CD4-positive, alpha-beta T cell treated with Interleukin-6 at 100 ng/mL for 8 hours (primary cell): ENCODE data around the gene ATP2B3.

Source experiments
- DNase-seq: peaks from one replicate; pipeline ENCODE4 v3.0.0-alpha.2; 2020; ENCODE audit warnings: mixed read lengths, low spot score

The ATP2B3 gene

GRCh38 chrX:153517423-153517822 is at the start of gene ATP2B3:
ATP2B3 (plus strand) TSS chrX:153517642; CDS start chrX:153536248, 18,606 bp downstream.
- DNase-seq: no peak

GRCh38 chrX:153468008-153468580 is 49.3 kb upstream of the ATP2B3 start:
- DNase-seq: no peak

GRCh38 chrX:153469811-153470410 is 47.5 kb upstream of the ATP2B3 start:
- DNase-seq: no peak

- peak; percentile 92 for DNase-seq
Observed at GRCh38 chrX:153470411-153471363, 46.8 kb upstream of the ATP2B3 start, which contains the start of gene HAUS7. HAUS7 (minus strand) TSS chrX:153470576; CDS start chrX:153470557, 19 bp downstream.

GRCh38 chrX:153471663-153472280 is 45.7 kb upstream of the ATP2B3 start:
- DNase-seq: no peak

- no peak for DNase-seq
Observed at GRCh38 chrX:153473126-153473525, 44.3 kb upstream of the ATP2B3 start.

GRCh38 chrX:153474266-153474665 is 43.2 kb upstream of the ATP2B3 start:
- no peak for DNase-seq

- peak; percentile 36 for DNase-seq
Observed at GRCh38 chrX:153474718-153475117, 42.7 kb upstream of the ATP2B3 start.

GRCh38 chrX:153475271-153475670 is 42.2 kb upstream of the ATP2B3 start:
- DNase-seq: no peak

- no peak for DNase-seq
Observed at GRCh38 chrX:153475751-153476281, 41.6 kb upstream of the ATP2B3 start.

- no peak for DNase-seq
Observed at GRCh38 chrX:153476666-153477363, 40.6 kb upstream of the ATP2B3 start.

GRCh38 chrX:153477364-153477857 is 40.0 kb upstream of the ATP2B3 start:
- DNase-seq: no peak

- no peak for DNase-seq
Observed at GRCh38 chrX:153477901-153478300, 39.5 kb upstream of the ATP2B3 start.

- DNase-seq: no peak
Observed at GRCh38 chrX:153478746-153479145, 38.7 kb upstream of the ATP2B3 start.

GRCh38 chrX:153481043-153481442 is 36.4 kb upstream of the ATP2B3 start:
- DNase-seq: no peak

GRCh38 chrX:153482376-153483015 is 34.9 kb upstream of the ATP2B3 start:
- no peak for DNase-seq

- DNase-seq: no peak
Observed at GRCh38 chrX:153485396-153486080, 31.9 kb upstream of the ATP2B3 start.

GRCh38 chrX:153486171-153486570 is 31.3 kb upstream of the ATP2B3 start:
- DNase-seq: no peak

- no peak for DNase-seq
Observed at GRCh38 chrX:153487590-153488071, 29.8 kb upstream of the ATP2B3 start.
